Spleen (tissue), 7 donors: ENCODE results near the gene ZNF540.

Experiments used
- CTCF ChIP-seq, 11 experiments: fragments of 200-600 bp in 7 of 11; fragments of 450-650 bp in 4 of 11; sonication (generic) in 4 of 11; IDR thresholded peaks in 8 of 11; conservative IDR thresholded peaks in 3 of 11; 1 replicate in 7 of 11; 2 replicates in 4 of 11; pipeline versions ENCODE4 v1.4.0 to v1.8.0; 2016 to 2021; ENCODE audit warnings: antibody characterized with exemption in 11 of 11, inconsistent platforms in 4 of 11, mild to moderate bottlenecking in 1 of 11
- POLR2A ChIP-seq, 3 donors: fragments of 450-650 bp; IDR thresholded peaks; one replicate each; pipeline ENCODE4 v1.5.1; 2017; ENCODE audit warnings: antibody characterized with exemption in 3 of 3, mild to moderate bottlenecking in 1 of 3
- POLR2AphosphoS5 ChIP-seq, 3 donors: sonication (generic); formaldehyde crosslinking; IDR thresholded peaks; one replicate each; pipeline ENCODE4 v1.5.1; 2017; ENCODE audit warnings: antibody characterized with exemption in 3 of 3
- donor health status: DM: no; HTN: no; CAD: no; lungs with moderate emphysema.
- donor health status: DM: no; HTN: no; CAD: no.
- donor health status: DM: no; HTN: no; CAD: no.

- no peak for TF ChIP-seq CTCF (IDR thresholded peaks at IDR 0.05 in 8 of 11, conservative IDR thresholded peaks at IDR 0.05 in 3 of 11)
- no peak for TF ChIP-seq POLR2A (IDR thresholded peaks at IDR 0.05)
- no peak for TF ChIP-seq POLR2AphosphoS5 (IDR thresholded peaks at IDR 0.05)
These were observed 306 bp downstream of the ZNF540 start for GRCh38 chr19:37594982-37595382.
